Frontal cortex (tissue), 4 donors: ENCODE data around the gene ABCA3. TPM values are rescaled to one million over a fixed set of nuclear protein-coding genes. Genes with fewer than 3 reads are reported as not detected.
A peak's percentile ranks its signal among the peaks of the same experiment; 100 is the strongest.

ENCODE experiments used
- DNase-seq, 2 donors: peaks; one replicate each; pipeline ENCODE4 v3.0.0; 2012; ENCODE audit warnings: low spot score in 2 of 2
- FAIRE-seq: peaks from 2 replicates; lab custom pipeline; 2012; peaks lifted over from hg19 to GRCh38; lab: Jason Lieb, UNC
- total RNA-seq: library from RNA; depleted of rRNA; stranded (reverse); fragments of >200 nt; gene quantifications from one replicate; pipeline ENCODE4 v1.2.3, GENCODE V29; 2014
- donor health status: control.
- donor health status: control.
- donor health status: control.

Gene ABCA3
- total RNA-seq, 1 donor from 2014 or later: 36.3 TPM

DNA sequence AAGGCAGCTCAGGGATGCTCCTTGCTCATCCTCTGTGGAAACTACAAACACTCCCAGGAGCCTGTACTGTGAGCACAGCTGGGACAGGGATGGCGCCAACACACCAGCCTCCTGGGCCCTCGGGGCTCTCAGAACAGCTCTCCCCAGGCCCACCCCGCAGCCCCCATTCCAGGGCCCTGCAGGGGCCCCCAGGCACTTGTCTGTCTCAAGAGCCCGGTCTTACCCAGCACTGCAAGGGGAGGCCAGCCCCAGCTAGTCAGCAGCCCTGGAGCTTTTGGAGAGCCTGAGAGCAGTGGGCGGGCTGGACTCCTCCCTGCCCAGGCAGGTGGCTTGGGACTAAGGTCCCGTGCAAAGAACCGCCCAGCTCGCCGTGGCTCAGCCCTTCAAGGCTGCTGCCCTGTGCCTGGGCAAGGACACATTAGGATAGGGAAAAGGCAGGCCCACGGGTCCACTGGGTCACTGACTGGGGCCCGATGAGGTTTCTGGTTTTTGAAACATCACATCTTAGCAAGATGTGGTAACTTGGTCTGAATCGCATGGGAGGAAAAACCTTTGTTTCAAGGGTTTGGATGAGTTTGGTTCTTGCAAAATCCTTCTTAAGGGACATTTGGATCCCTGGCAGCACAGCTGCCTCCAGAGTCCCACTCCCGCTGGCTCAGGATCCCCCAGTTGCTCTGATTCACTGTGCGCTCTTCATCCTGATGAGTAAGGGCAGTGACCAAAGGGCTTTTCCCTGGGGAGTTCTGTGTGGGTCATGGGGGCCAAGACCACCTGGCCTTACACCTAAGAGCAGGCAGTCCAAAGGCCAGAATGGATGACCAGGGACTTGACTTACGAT is 101.5 kb downstream of the ABCA3 start:
- FAIRE-seq (no peak), DNase-seq (peak in 1 of 2 donors; percentile 20)

DNA sequence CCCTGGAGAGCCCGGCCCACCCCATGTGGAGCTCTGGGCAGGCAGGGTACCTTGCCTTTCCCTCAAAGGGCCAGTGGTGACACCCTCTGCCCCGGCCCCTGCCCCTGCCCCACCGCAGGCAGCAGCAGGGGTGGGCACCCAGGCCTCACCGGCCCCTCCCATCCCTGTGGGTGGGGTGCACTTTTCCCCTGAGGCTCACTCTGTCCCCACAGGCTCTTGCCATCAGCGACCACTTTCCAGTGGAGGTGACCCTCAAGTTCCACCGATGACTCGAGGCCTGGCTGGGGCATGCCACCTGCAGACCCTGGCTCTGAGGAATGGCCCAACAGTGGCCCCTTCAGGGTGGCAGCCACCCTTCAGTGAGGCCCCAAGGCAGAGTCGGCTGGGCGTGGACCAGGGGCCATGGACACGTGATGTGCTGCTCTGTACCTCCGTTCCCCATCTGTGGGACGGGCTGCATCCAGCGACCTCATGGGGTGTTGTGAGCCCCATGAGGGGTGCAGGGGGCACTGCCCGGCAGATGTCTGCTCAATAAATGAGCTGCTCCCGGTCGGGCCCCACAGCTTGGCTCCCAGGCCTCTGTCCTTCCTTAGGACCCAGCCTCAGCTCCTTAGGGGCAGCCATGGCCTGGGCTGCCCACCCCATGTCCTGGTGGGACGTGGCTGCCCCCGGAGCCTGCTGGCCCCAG is 102.2 kb downstream of the ABCA3 start:
- FAIRE-seq: no peak
- DNase-seq: peak in 1 of 2 donors; percentile 23

DNA sequence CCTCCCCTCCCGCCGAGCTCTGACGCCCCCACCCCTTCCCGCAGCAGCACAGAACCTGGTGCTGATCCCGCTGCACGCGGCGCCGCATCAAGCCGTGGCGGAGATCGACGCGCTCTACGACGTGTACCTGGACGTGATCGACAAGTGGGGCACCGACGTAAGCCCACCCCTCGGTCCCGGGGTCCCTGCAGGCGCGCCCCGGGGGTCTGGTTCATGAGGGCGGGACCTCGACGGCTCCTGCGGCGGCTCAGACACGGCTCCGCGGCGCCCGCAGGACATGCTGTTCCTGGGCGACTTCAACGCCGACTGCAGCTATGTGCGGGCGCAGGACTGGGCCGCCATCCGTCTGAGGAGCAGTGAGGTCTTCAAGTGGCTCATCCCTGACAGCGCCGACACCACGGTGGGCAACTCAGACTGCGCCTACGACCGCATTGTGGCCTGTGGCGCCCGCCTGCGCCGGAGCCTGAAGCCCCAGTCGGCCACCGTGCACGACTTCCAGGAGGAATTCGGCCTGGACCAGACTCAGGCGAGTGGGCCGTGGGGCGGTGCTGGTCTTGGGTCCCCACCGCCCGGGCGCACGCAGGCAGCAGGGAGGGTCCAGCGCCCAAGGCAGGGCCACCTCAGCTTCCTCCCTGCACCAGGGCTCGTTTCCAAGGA is 102.9 kb downstream of the ABCA3 start:
- FAIRE-seq (no peak), DNase-seq (no peak)

DNA sequence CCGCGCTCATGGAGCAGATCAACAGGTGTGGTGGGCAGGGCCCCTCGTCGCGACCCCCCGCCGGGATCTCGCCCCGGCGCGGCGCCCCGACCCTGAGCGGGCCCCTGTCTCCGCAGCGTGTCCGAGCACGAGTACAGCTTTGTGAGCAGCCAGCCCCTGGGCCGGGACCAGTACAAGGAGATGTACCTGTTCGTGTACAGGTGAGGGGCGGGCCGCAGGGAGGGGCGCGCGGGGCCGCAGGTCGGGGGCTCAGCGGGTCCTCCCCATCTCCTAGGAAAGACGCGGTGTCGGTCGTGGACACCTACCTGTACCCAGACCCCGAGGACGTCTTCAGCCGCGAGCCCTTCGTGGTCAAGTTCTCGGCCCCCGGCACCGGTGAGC is 103.4 kb downstream of the ABCA3 start:
- no peak for DNase-seq
- FAIRE-seq: no peak

DNA sequence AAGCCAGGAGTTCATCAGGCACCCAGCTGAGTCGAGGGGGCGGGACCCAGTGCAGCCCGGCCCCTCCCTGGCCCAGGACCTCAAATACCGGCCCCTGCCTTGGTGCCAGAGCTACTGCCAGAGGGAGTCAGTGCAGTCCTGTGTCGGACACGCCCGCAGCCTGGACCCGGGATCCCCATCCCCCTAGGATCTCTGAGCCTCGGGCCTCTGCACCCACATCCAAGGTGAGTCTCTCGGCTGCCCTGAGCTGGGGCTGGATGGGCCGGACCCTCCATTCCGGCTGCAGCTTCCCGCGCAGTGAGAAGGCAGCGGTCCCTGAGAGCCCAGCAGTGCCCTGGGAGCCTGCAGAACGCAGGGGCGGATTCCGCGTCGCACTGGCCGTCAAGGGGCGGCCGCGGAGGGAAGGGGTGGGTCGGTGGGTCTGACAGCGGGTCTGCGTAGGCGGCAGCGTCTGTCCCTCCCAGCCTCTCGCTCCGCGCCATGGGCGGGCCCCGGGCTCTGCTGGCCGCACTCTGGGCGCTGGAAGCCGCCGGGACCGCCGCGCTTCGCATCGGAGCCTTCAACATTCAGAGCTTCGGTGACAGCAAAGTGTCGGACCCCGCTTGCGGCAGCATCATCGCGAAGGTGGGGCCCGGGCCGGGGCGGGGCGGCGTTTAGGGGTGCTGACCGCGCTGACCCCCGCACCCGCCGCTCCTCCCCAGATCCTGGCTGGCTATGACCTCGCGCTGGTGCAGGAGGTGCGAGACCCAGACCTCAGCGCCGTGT is 104.0 kb downstream of the ABCA3 start, which contains the start of gene DNASE1L2:
Gene DNASE1L2 (plus strand): TSS at position 108 of the 765 bp plus-strand sequence. CDS start 373 bp downstream, at position 481.
- no peak for DNase-seq
- no peak for FAIRE-seq

DNA sequence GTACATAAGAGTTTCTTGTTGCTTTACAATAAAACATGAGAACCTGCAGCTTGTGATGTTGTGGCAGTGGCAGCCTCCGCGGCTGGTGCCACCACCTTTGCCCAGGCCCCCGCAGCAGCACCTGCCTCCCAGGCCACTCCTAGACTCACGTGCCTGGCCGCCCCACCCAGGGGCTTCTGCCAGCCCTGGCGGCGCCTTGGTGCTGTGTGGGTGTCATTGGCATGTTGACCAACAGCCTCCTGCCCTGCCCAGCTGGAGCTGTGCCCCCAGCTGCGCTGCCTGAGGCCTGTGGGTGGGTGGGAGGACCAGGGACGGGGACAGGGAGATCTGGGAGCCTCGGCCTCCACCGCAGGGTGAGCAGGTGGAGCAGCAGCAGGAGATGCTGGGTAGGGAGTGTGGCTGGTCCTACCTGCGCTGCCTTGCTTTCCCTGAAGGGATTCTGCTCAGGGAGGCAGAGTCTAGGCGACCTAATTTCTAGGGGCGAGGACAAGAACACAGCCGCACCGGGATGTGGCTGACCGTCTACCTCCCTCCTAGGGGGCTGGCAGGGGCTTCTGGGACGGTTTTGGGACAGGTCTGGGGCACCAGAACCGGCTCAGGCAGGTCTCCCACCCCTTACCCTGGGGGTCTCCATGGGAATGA is 104.7 kb downstream of the ABCA3 start:
- no peak for FAIRE-seq
- no peak for DNase-seq

DNA sequence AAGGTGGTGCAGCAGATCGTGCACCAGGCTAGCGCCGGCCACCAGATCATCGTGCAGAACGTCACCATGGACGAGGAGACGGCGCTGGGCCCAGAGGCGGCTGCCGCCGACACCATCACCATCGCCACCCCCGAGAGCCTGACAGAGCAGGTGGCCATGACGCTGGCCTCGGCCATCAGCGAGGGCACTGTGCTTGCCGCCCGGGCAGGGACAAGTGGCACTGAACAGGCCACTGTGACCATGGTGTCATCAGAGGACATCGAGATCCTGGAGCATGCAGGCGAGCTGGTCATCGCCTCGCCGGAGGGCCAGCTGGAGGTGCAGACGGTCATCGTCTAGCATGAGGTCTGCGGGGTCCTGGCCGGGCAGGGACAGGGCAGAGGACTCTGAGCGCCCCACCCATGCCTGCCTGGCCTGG is 105.3 kb downstream of the ABCA3 start:
- no peak for FAIRE-seq

DNA sequence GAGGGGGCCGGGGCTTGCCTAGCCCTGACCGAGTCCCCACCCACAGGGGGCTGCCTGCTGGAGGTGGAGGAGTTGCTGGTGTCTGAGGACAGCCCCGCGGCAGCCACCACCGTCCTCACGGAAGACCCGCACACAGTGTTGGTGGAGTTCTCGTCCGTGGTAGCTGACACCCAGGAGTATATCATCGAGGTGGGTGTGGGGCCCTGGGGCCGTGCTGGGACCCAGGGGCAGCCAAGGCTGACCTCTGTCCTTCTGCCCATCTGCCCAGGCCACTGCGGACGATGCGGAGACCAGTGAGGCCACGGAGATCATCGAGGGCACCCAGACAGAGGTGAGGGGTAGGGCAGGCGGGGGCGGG is 105.7 kb downstream of the ABCA3 start:
- FAIRE-seq (no peak), DNase-seq (no peak)

More for the DNA sequence above, 105.3 kb downstream of the ABCA3 start:
- DNase-seq: no peak

DNA sequence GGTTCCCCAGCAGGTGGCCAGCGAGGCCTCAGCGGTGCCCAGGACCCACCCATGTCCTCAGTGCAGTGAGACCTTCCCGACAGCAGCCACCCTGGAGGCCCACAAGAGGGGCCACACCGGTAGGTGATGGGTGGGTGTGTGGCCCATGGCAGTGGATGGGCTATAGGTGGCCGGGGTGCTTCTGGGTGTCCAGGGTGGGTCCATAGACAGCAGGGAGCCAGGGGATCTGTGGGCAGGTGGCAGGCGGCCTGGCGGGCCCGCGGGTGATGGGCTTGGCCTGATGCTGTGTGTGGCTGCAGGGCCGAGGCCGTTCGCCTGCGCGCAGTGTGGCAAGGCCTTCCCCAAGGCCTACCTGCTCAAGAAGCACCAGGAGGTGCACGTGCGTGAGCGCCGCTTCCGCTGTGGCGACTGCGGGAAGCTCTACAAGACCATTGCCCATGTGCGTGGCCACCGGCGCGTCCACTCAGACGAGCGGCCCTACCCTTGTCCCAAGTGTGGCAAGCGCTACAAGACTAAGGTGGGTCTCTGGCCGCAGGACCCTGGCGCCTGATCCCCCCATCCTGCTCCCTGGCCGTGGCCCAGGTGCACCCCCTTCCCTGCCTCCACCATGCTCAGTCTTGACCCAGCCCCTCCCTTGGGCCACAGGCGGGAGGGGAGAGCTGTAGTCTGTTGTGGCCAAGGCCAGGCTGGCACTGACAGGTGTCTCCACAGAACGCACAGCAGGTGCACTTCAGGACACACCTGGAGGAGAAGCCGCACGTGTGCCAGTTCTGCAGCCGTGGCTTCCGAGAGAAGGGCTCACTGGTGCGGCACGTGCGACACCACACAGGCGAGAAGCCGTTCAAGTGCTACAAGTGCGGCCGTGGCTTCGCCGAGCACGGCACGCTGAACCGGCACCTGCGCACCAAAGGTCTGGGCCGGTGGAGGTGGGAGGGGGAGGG is 106.4 kb downstream of the ABCA3 start:
- FAIRE-seq (no peak), DNase-seq (no peak)

DNA sequence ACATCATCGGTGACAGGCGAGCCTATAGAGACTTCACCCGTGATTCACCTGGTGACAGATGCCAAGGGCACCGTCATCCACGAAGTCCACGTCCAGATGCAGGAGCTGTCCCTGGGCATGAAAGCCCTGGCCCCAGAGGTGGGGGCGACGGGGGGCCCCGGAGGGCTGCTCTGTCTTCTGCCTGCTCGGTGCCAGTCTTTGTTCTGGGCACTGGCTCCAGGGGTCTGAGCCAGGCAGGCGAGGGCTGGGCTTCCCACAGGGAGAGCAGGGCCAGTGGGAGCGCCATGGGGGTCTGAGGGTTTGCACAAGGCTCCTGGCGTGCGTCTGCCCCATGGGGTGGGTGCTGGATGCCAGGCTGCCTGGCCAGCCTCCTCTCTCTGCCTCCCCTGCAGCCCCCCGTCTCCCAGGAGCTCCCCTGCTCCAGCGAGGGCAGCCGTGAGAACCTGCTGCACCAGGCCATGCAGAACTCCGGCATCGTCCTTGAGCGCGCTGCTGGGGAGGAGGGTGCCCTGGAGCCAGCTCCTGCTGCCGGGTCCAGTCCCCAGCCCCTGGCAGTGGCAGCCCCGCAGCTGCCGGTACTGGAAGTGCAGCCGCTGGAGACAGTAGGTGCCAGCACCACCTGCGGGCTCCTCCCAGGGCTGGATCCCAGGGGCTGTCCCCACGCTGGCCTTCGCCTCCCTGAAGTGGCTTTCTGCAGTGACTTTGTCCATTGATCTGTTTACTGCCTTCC is 107.3 kb downstream of the ABCA3 start:
- no peak for DNase-seq

DNA sequence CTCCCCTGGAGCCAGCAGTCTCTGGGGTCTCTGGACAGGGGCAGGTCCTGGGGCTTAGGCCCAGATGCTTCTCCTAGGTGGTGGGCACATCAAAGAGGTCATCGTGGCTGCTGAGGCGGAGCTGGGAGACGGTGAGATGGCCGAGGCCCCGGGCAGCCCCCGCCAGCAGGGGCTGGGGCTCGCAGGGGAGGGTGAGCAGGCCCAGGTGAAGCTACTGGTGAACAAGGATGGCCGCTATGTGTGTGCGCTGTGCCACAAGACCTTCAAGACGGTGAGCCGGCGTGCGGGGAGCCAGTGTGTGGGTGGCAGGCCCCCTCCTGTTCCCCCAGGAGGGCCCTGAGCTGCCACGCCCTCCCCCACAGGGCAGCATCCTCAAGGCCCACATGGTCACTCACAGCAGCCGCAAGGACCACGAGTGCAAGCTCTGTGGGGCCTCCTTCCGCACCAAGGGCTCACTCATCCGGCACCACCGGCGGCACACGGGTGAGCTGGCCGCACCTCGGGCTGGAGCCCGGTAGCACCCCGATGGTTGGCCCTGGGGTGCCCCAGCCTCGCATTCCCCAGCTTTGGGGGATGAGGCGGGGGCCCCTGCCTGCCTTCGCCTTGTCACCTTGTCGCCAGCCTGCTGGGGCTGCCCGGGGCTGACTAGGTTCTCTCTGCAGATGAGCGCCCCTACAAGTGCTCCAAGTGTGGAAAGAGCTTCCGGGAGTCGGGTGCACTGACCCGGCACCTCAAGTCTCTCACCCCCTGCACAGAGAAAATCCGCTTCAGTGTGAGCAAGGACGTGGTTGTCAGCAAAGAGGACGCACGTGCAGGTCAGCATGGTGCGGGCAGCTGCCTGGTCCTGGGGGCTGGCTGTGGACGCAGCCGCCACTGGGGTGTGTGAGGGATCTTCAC is 108.2 kb downstream of the ABCA3 start:
- FAIRE-seq: no peak
- no peak for DNase-seq

More for the DNA sequence above, 107.3 kb downstream of the ABCA3 start:
- no peak for FAIRE-seq

DNA sequence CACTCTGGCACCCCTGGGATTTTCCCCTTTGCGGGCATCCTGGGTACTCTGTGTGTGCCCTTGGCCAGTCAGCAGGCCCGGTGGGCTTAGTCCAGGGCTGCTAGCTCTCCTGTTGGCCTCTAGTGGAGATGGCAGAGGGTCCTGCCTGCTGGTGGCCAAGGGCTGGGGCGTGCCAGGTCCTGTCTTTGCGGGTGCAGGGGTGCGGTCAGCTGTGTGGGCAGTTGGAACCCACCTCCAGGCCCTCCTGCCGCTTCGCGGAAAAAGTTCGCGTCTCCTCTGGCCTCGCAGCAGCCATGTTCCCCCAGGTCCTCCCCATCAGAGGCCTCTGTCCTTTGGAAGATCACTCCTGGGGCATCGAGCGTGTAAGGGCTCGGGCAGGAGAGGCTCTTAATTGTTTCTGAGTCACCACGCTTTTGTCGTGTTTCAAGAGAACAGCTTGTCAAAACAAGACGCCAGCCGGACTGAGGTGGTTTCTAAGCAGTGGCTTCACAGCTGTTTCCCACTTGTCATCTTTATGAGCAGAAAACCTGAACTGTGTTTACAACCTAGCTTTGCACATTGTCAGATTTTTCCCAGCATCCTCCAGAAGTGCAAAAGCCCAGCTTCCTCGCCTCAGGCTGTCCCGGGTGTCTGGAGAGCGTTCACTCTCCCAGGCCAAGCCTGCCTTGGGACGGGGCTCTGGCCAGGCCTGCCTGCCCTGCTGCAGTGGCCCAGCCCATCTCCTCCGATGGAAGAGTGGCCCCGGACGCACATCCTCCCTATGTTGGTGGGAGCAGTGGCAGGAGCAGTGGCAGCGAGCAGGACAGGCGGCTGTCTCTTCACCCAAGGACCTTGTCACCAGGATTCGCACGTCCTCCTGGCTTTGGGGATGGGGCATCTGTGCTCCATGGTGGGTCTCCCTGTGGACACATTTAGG is 109.3 kb downstream of the ABCA3 start:
- no peak for DNase-seq
- FAIRE-seq: no peak

DNA sequence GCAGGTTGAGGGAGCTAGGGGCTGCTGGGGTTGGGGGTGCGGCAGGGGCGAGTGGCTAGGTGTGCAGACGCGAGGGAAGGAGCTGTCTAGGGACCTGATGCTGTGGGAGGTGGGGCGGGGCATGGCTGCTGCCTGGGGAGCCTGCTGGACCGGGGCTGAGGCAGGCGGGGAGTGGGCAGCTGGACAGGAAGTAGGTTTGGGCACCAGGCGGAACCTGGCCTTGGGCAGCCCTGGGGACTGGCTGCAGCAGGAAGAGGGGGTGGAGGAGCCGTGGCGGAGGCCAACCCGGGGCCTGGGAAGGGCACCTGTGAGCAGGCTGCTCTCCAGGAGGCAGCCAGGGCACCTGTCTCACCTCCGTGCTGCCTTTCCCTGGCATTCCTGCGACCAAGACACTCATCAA is 110.2 kb downstream of the ABCA3 start:
- no peak for DNase-seq
- no peak for FAIRE-seq

DNA sequence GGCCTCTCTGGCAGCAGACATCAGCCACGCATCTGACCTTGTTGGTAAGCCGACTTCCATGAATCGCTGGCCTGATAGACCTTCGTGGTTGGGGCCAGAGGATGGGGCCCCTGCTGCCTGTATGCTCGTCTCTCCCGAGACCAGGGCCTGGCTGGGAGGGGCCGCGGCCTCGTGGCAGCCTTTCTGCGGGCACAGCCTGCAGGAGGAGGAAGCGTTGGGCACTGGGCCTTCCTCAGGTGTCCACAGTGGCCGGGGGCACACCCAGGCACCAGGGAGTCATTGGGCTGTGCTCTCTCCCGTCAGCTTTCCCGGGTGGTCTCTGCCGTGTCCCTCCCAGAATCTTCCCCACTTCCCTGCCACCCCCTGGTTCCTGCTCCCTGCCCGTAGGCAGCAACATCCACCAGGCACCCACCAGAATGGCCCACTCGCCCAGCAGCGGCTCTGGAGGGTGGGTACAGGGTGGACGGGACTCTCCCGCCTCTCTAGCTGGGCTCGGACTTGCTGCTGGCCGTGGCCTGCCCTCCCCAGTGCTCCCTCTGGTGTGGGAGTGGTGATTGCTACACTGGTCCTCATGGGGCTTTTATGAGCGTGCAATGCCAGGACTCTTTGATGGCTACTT is 110.8 kb downstream of the ABCA3 start:
- DNase-seq: no peak
- no peak for FAIRE-seq

DNA sequence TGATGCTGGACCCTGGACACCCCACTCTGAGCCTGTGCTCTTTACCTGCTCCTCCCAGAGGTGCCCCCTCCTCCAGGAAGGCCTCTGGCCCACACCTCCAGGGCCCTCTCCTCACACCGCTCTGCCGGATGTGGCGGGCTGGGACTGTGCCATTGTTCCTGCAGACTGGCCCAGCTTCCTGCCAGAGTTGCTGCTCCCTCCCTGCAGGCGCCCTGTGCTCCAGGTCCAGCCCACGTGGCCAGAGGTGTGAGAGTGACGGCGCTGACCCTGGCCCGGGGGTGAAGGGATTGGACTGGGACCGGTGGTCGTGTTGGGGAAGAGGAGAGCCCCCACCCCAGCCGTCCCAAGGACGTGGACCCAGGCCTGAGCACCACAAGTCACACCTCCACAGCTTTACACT is 111.4 kb downstream of the ABCA3 start:
- FAIRE-seq (no peak), DNase-seq (no peak)
